CD4-positive, alpha-beta memory T cell (primary cell): ENCODE data around the gene BRD1. TPM values are rescaled to one million over a fixed set of nuclear protein-coding genes. Genes with fewer than 3 reads are reported as not detected.
A peak's percentile ranks its signal among the peaks of the same experiment; 100 is the strongest.

Source experiments
- CTCF ChIA-PET: fragments of 350-600 bp; sonication (Branson Sonifier 250); formaldehyde crosslinking; loops from one replicate; lab custom pipeline; 2021; ENCODE audit warnings: inconsistent platforms; ENCODE audit not compliant: partially characterized antibody; lab: Charles Lee
- POLR2A ChIA-PET: fragments of 350-600 bp; sonication (Branson Sonifier 250); formaldehyde crosslinking; loops from one replicate; lab custom pipeline; 2021; ENCODE audit not compliant: partially characterized antibody; lab: Charles Lee
- DNase-seq, 5 donors: peaks; one replicate each; pipeline versions ENCODE4 v3.0.0 to v3.0.0-alpha.2; 2020 to 2022; ENCODE audit warnings: mixed read lengths in 1 of 5
- H3K27ac ChIP-seq: one replicate; pipeline ENCODE4 v1.7.0; 2013; ENCODE audit warnings: low read depth, low read length
- H3K27me3 ChIP-seq: 2 replicates; pipeline ENCODE4 v1.7.0; 2013; ENCODE audit warnings: mild to moderate bottlenecking, low read length, moderate library complexity; ENCODE audit not compliant: insufficient read depth
- H3K36me3 ChIP-seq: 2 replicates; pipeline ENCODE4 v1.7.0; 2013; ENCODE audit warnings: mild to moderate bottlenecking, low read length, moderate library complexity; ENCODE audit not compliant: insufficient read depth
- H3K4me1 ChIP-seq: 2 replicates; pipeline ENCODE4 v1.7.0; 2013; ENCODE audit warnings: mild to moderate bottlenecking, low read length, moderate library complexity; ENCODE audit not compliant: insufficient read depth
- H3K4me3 ChIP-seq, 2 donors: one replicate each; pipeline ENCODE4 v1.7.0; 2013; ENCODE audit warnings: low read length in 2 of 2, mild to moderate bottlenecking in 1 of 2
- H3K9me3 ChIP-seq, 2 donors: one replicate each; pipeline ENCODE4 v1.7.0; 2013; ENCODE audit warnings: low read length in 2 of 2, control low read depth in 1 of 2; ENCODE audit not compliant: control insufficient read depth in 1 of 2
- H3K27ac Mint-ChIP-seq, 7 donors: one replicate each; pipeline ENCODE4 v1.8.0; 2020 to 2021; ENCODE audit warnings: mixed read lengths in 7 of 7, mild to moderate bottlenecking in 6 of 7, inconsistent platforms in 3 of 7, moderate library complexity in 3 of 7
- H3K27me3 Mint-ChIP-seq, 2 donors: one replicate each; pipeline ENCODE4 v1.8.0; 2020 to 2021; ENCODE audit warnings: mixed read lengths in 2 of 2
- H3K36me3 Mint-ChIP-seq, 2 donors: one replicate each; pipeline ENCODE4 v1.8.0; 2020 to 2021; ENCODE audit warnings: mixed read lengths in 2 of 2, inconsistent platforms in 1 of 2, mild to moderate bottlenecking in 1 of 2
- H3K4me1 Mint-ChIP-seq, 4 donors: one replicate each; pipeline ENCODE4 v1.8.0; 2020 to 2021; ENCODE audit warnings: mixed read lengths in 4 of 4, mild to moderate bottlenecking in 1 of 4
- H3K4me3 Mint-ChIP-seq, 8 donors: one replicate each; pipeline ENCODE4 v1.8.0; 2020 to 2021; ENCODE audit warnings: mixed read lengths in 8 of 8, mild to moderate bottlenecking in 7 of 8, moderate library complexity in 6 of 8, inconsistent platforms in 3 of 8
- H3K9me3 Mint-ChIP-seq, 8 donors: one replicate each; pipeline ENCODE4 v1.8.0; 2020 to 2021; ENCODE audit warnings: mixed read lengths in 8 of 8, mild to moderate bottlenecking in 5 of 8, inconsistent platforms in 3 of 8, moderate library complexity in 1 of 8
- intact Hi-C: fragments of 100-400 bp; cut with micrococcal nuclease; formaldehyde crosslinking; loops from one replicate; pipeline ENCODE4 v1.15.1; 2023
- polyA plus RNA-seq, 2 donors: library from polyadenylated mRNA; unstranded; fragments of 300-500 nt; fragmentation: Illumina TruSeq; gene quantifications; one replicate each; pipeline ENCODE4 v1.2.3, GENCODE V29; 2021
- total RNA-seq, 2 experiments: library from RNA; stranded (reverse); gene quantifications; one replicate each; pipeline ENCODE4 v1.2.3, GENCODE V29; 2021

Gene BRD1
- total and polyA plus RNA-seq, 4 experiments from 2014 or later: 0.94 to 88.1 (median 44.6) TPM

- intact Hi-C loops: loop anchor here (1.0 to 10.0 kb wide), 5 partner anchors 13 to 188 kb away; partner anchors contain the start of genes ALG12, CRELD2, IL17REL and ZBED4
- peaks cover 66% of the 10 kb centered on the region for H3K4me1 ChIP-seq
- peak overlapping the region; percentile 61 to 71 for H3K4me3 ChIP-seq
- H3K4me3 Mint-ChIP-seq: peak overlapping the region; percentile 91 to 98 (median 94)
- H3K27ac ChIP-seq: peak overlapping the region; percentile 72
- H3K36me3 Mint-ChIP-seq: peaks cover 19 to 40% of the 10 kb centered on the region in 2 donors
- H3K36me3 ChIP-seq: peaks cover 33% of the 10 kb centered on the region
- H3K4me1 Mint-ChIP-seq: peaks cover 28 to 69% (median 52%) of the 10 kb centered on the region in 4 donors
- peak; percentile 40 to 55 (median 47) for DNase-seq
- no peaks in the 10 kb centered on the region for H3K27me3 ChIP-seq
- no peaks in the 10 kb centered on the region for H3K27me3 Mint-ChIP-seq
- H3K27ac Mint-ChIP-seq: peak overlapping the region; percentile 60 to 99 (median 92)
- ChIA-PET POLR2A (interaction anchor here (0.8 to 3.1 kb wide), 14 partner anchors 11 to 204 kb away, joined by 3 to 27 read pairs (median 4); partner anchors contain the start of genes ALG12 and CRELD2), CTCF (interaction anchor here (1.2 kb wide), 2 partner anchors 42 to 204 kb away, joined by 3 to 4 read pairs; no protein-coding TSS in a partner anchor)
- H3K9me3 Mint-ChIP-seq: peaks cover 0 to 1% (median 0%) of the 10 kb centered on the region in 8 donors
- H3K9me3 ChIP-seq: no peaks in the 10 kb centered on the region
Measured at GRCh38 chr22:49826603-49827270, 936 bp downstream of the BRD1 start.

GRCh38 chr22:49825944-49826602 is 1.6 kb downstream of the BRD1 start:
- Histone ChIP-seq H3K4me1 (peaks cover 73% of the 10 kb centered on the region), H3K36me3 (peaks cover 40% of the 10 kb centered on the region), H3K27ac (peak overlapping the region; percentile 72), H3K27me3 (no peaks in the 10 kb centered on the region), H3K4me3 (peak overlapping the region; percentile 61 to 71), H3K9me3 (no peaks in the 10 kb centered on the region)
- peaks cover 28 to 67% (median 50%) of the 10 kb centered on the region in 4 donors for H3K4me1 Mint-ChIP-seq
- peak overlapping the region; percentile 91 to 98 (median 94) for H3K4me3 Mint-ChIP-seq
- peak overlapping the region; percentile 90 to 99 (median 96) for H3K27ac Mint-ChIP-seq
- H3K27me3 Mint-ChIP-seq: no peaks in the 10 kb centered on the region
- POLR2A ChIA-PET: interaction anchor here (0.6 to 3.1 kb wide), 16 partner anchors 11 to 204 kb away, joined by 3 to 27 read pairs (median 4); partner anchors contain the start of genes ALG12 and CRELD2
- CTCF ChIA-PET: interaction anchor here (1.2 kb wide), 2 partner anchors 43 to 204 kb away, joined by 3 to 4 read pairs; no protein-coding TSS in a partner anchor
- peaks cover 19 to 43% of the 10 kb centered on the region in 2 donors for H3K36me3 Mint-ChIP-seq
- DNase-seq: peak; percentile 52 to 86 (median 61)
- intact Hi-C loops: loop anchor here (1.0 to 10.0 kb wide), 5 partner anchors 13 to 189 kb away; partner anchors contain the start of genes ALG12, CRELD2, IL17REL and ZBED4
- H3K9me3 Mint-ChIP-seq: peaks cover 0 to 1% (median 0%) of the 10 kb centered on the region in 8 donors

- Mint-ChIP-seq H3K27me3 (no peaks in the 10 kb centered on the region), H3K4me1 (peaks cover 30 to 71% (median 52%) of the 10 kb centered on the region in 4 donors), H3K36me3 (peaks cover 19 to 49% of the 10 kb centered on the region in 2 donors), H3K27ac (peak overlapping the region; percentile 19 to 99 (median 96)), H3K9me3 (no peaks in the 10 kb centered on the region), H3K4me3 (peak overlapping the region; percentile 91 to 98 (median 94))
- H3K27ac ChIP-seq: peak overlapping the region; percentile 72
- peak overlapping the region; percentile 61 to 71 for H3K4me3 ChIP-seq
- H3K9me3 ChIP-seq: no peaks in the 10 kb centered on the region
- POLR2A ChIA-PET: interaction anchor here (0.6 to 3.1 kb wide), 11 partner anchors 12 to 205 kb away, joined by 3 to 27 read pairs (median 4); partner anchors contain the start of genes ALG12 and CRELD2
- H3K4me1 ChIP-seq: peaks cover 78% of the 10 kb centered on the region
- no peak for DNase-seq
- CTCF ChIA-PET: interaction anchor here (1.2 kb wide), 1 partner anchor 205 kb away, joined by 3 read pairs; no protein-coding TSS in a partner anchor
- H3K27me3 ChIP-seq: no peaks in the 10 kb centered on the region
- intact Hi-C loops: loop anchor here (5.0 to 10.0 kb wide), 2 partner anchors 38 to 189 kb away; partner anchors contain the start of gene IL17REL
- peaks cover 46% of the 10 kb centered on the region for H3K36me3 ChIP-seq
Measured at GRCh38 chr22:49825436-49825835, 2.2 kb downstream of the BRD1 start.

GRCh38 chr22:49824936-49825335 is 2.7 kb downstream of the BRD1 start:
- ChIA-PET POLR2A (interaction anchor here (1.9 to 3.1 kb wide), 3 partner anchors 14 to 30 kb away, joined by 7 to 27 read pairs (median 18); no protein-coding TSS in a partner anchor), CTCF (no interaction called here)
- Mint-ChIP-seq H3K9me3 (no peaks in the 10 kb centered on the region), H3K4me1 (peaks cover 33 to 70% (median 51%) of the 10 kb centered on the region in 4 donors), H3K27ac (peak overlapping the region in 6 of 7 donors; percentile 13 to 99 (median 64)), H3K27me3 (no peaks in the 10 kb centered on the region), H3K36me3 (peaks cover 19 to 53% of the 10 kb centered on the region in 2 donors), H3K4me3 (peak overlapping the region; percentile 35 to 98 (median 93))
- Histone ChIP-seq H3K27ac (no peak overlapping the region), H3K4me3 (peak overlapping the region in 1 of 2 donors; percentile 71), H3K27me3 (no peaks in the 10 kb centered on the region), H3K4me1 (peaks cover 75% of the 10 kb centered on the region), H3K36me3 (peaks cover 49% of the 10 kb centered on the region), H3K9me3 (no peaks in the 10 kb centered on the region)
- intact Hi-C loops: loop anchor here (5.0 to 10.0 kb wide), 2 partner anchors 38 to 190 kb away; partner anchors contain the start of gene IL17REL
- DNase-seq: no peak

GRCh38 chr22:49824185-49824925 is 3.3 kb downstream of the BRD1 start:
- DNase-seq: no peak
- Mint-ChIP-seq H3K36me3 (peaks cover 19 to 56% of the 10 kb centered on the region in 2 donors), H3K4me1 (peaks cover 27 to 65% (median 45%) of the 10 kb centered on the region in 4 donors), H3K27ac (peak overlapping the region; percentile 5 to 99 (median 38)), H3K27me3 (no peaks in the 10 kb centered on the region), H3K9me3 (no peaks in the 10 kb centered on the region), H3K4me3 (peak overlapping the region; percentile 6 to 98 (median 93))
- no peaks in the 10 kb centered on the region for H3K27me3 ChIP-seq
- ChIA-PET CTCF (no interaction called here), POLR2A (no interaction called here)
- no peak overlapping the region for H3K4me3 ChIP-seq
- peaks cover 49% of the 10 kb centered on the region for H3K36me3 ChIP-seq
- intact Hi-C loops: loop anchor here (10.0 kb wide), 1 partner anchor 190 kb away; the partner anchor contains the start of gene IL17REL
- H3K9me3 ChIP-seq: no peaks in the 10 kb centered on the region
- H3K27ac ChIP-seq: no peak overlapping the region
- H3K4me1 ChIP-seq: peaks cover 72% of the 10 kb centered on the region
